H1 (cell line): ENCODE data around the gene TARP.

Source experiments
- BCL11A ChIP-seq, 2 experiments: IDR thresholded peaks; one replicate each; pipeline ENCODE4 v1.6.1; 2011; ENCODE audit warnings: low read depth in 2 of 2, low read length in 2 of 2, mild to moderate bottlenecking in 2 of 2
- JUN ChIP-seq: IDR thresholded peaks from 2 replicates; pipeline ENCODE4 v1.6.1; 2011; ENCODE audit warnings: low read depth, mild to moderate bottlenecking, improper control_type of control experiment, low read length
- RAD21 ChIP-seq, 2 experiments: IDR thresholded peaks in 1 of 2; conservative IDR thresholded peaks in 1 of 2; 2 replicates each; pipeline ENCODE4 v1.6.1; 2011; ENCODE audit warnings: low read depth in 2 of 2, low read length in 2 of 2, improper control_type of control experiment in 1 of 2, inconsistent platforms in 1 of 2, mild to moderate bottlenecking in 1 of 2, moderate library complexity in 1 of 2

The TARP gene

GRCh38 chr7:38292442-38292841, 19.0 kb upstream of the TARP start (continued):
- TF ChIP-seq BCL11A (IDR thresholded peaks at IDR 0.05; ENCODE audit: low read depth in 2 of 2, low read length in 2 of 2) = no peak
- TF ChIP-seq JUN = no peak
- no peak for TF ChIP-seq RAD21 (IDR thresholded peaks at IDR 0.05 in 1 of 2, conservative IDR thresholded peaks at IDR 0.05 in 1 of 2; ENCODE audit: low read depth in 2 of 2, low read length in 2 of 2)
- TF ChIP-seq, all 59 proteins: peak for 0
